OCI-LY7 (cell line): ENCODE results near the gene ACAP1. TPM values are rescaled to one million over a fixed set of nuclear protein-coding genes. Genes with fewer than 3 reads are reported as not detected.

ENCODE experiments used
- BruUV-seq: library from RNA; stranded (reverse); fragments of 400-500 nt; replicated peaks from 2 replicates; lab custom pipeline; 2021; lab: Mats Ljungman, UMichigan
- CTCF ChIA-PET: fragments of 300-600 bp; sonication (Branson Sonifier 250); formaldehyde crosslinking; loops from one replicate; lab custom pipeline; 2022; ENCODE audit warnings: antibody characterized with exemption; ENCODE audit not compliant: unreplicated experiment; lab: Charles Lee
- POLR2A ChIA-PET: fragments of 300-600 bp; sonication (Branson Sonifier 250); formaldehyde crosslinking; loops from one replicate; lab custom pipeline; 2022; ENCODE audit warnings: antibody characterized with exemption; lab: Charles Lee
- DNase-seq: peaks from one replicate; pipeline ENCODE4 v3.0.0-alpha.2; 2015; ENCODE audit warnings: low spot score
- H2AFZ ChIP-seq: fragments of 200-600 bp; sonication (generic), shearing (Covaris generic); 2 replicates; pipeline ENCODE4 v1.6.1; 2014; ENCODE audit warnings: mild to moderate bottlenecking, antibody characterized with exemption, low read length, moderate library complexity
- H3K27ac ChIP-seq: fragments of 200-600 bp; sonication (generic); 2 replicates; pipeline ENCODE4 v1.5.1; 2014; ENCODE audit warnings: mixed run types, low read depth, mild to moderate bottlenecking, moderate library complexity, low read length, inconsistent platforms; ENCODE audit not compliant: poor library complexity, severe bottlenecking
- H3K36me3 ChIP-seq: fragments of 200-600 bp; sonication (generic); 2 replicates; pipeline ENCODE4 v1.6.1; 2014; ENCODE audit warnings: mild to moderate bottlenecking, antibody characterized with exemption, low read length, moderate library complexity, mixed read lengths; ENCODE audit not compliant: insufficient read depth
- H3K4me1 ChIP-seq: fragments of 200-600 bp; sonication (generic); 2 replicates; pipeline ENCODE4 v1.5.1; 2014; ENCODE audit warnings: mild to moderate bottlenecking, low read length; ENCODE audit not compliant: insufficient read depth, poor library complexity, severe bottlenecking
- H3K4me2 ChIP-seq: fragments of 200-600 bp; sonication (generic); 2 replicates; pipeline ENCODE4 v1.6.1; 2014; ENCODE audit warnings: mild to moderate bottlenecking, low read length
- H3K4me3 ChIP-seq: fragments of 200-600 bp; sonication (generic); 2 replicates; pipeline ENCODE4 v1.5.1; 2014; ENCODE audit warnings: mild to moderate bottlenecking, low read depth, low read length; ENCODE audit not compliant: poor library complexity, severe bottlenecking
- H3K79me2 ChIP-seq: fragments of 200-600 bp; sonication (generic); 2 replicates; pipeline ENCODE4 v1.6.1; 2016; ENCODE audit warnings: low read depth, mild to moderate bottlenecking, low read length, moderate library complexity, mixed read lengths; ENCODE audit not compliant: insufficient read depth
- H3K9me2 ChIP-seq: fragments of 200-600 bp; sonication (generic); 2 replicates; pipeline ENCODE4 v1.6.1; 2016; ENCODE audit warnings: mild to moderate bottlenecking, low read length, mixed read lengths; ENCODE audit not compliant: insufficient read depth
- H3K9me3 ChIP-seq: fragments of 200-600 bp; sonication (generic); 2 replicates; pipeline ENCODE4 v1.6.1; 2014; ENCODE audit warnings: mild to moderate bottlenecking, mixed run types, low read length, mixed read lengths
- H4K20me1 ChIP-seq: fragments of 200-600 bp; sonication (generic); 2 replicates; pipeline ENCODE4 v1.6.1; 2014; ENCODE audit warnings: mild to moderate bottlenecking, antibody characterized with exemption, low read length, moderate library complexity, mixed read lengths; ENCODE audit not compliant: insufficient read depth
- EZH2phosphoT487 ChIP-seq: fragments of 200-600 bp; sonication (generic); IDR thresholded peaks from 2 replicates; pipeline ENCODE4 v1.6.1; 2018; ENCODE audit warnings: low read depth, borderline replicate concordance, mild to moderate bottlenecking, mixed run types, antibody characterized with exemption, low read length, moderate library complexity, mixed read lengths
- intact Hi-C: fragments of 100-400 bp; cut with micrococcal nuclease; formaldehyde crosslinking; loops from one replicate; pipeline ENCODE4 v1.10.0; 2022; ENCODE audit not compliant: unreplicated experiment
- total RNA-seq, 2 experiments: library from RNA; depleted of rRNA in 1 of 2; stranded (reverse); fragments of >200 nt in 1 of 2; shearing (Covaris generic) in 1 of 2; gene quantifications; 2 replicates each; pipeline ENCODE4 v1.2.3, GENCODE V29; 2014 to 2022
- TF ChIP-seq, protein P1 (sequence below): fragments of 200-600 bp; sonication (generic); conservative IDR thresholded peaks from 2 replicates; pipeline ENCODE4 v1.5.1; 2014; ENCODE audit warnings: mild to moderate bottlenecking, antibody characterized with exemption, low read length, moderate library complexity, mixed read lengths

The ACAP1 gene
- total RNA-seq, 2 experiments from 2014 or later = 117 to 259 TPM

DNA sequence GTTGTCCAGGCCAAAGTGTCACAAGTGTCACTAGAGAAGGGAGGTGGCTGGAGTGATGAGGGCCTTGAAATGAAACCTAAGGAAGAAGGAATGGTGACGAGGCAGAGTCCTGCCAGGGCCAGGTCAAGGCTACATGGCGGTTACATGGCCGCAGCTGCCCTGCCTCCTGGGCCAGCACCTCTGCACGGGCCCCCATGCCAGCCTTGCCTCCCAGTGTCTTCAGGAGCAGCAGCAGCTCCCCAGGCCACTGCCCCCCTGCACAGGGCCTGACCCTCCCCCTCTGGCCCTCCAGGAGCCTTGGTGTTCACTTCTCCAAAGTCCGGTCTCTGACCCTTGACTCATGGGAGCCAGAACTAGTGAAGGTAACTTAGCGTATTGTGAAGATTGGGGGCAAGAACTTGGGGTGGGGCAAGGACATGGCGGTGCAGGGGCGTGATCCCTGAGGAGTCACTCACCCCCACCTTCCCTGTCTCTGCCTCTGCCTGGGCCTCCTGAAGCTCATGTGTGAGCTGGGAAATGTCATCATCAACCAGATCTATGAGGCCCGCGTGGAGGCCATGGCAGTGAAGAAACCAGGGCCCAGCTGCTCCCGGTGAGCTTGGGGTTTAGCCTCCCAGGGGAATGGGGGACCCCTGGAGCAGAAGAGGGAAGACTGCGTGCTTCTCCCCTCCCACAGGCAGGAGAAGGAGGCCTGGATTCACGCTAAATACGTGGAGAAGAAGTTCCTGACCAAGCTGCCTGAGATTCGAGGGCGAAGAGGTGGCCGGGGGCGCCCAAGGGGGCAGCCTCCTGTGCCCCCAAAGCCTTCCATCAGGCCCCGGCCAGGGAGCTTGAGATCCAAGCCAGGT is 11.5 kb downstream of the ACAP1 start:
- DNase-seq = no peak
- ChIA-PET POLR2A (interaction anchor here (1.2 to 1.9 kb wide), 2 partner anchors 11 to 43 kb away, joined by 3 to 7 read pairs; partner anchors contain the start of gene ACAP1), CTCF (no interaction called here)
- Histone ChIP-seq H3K36me3 (peaks cover 56% of the 10 kb centered on the region), H3K9me3 (no peaks in the 10 kb centered on the region), H3K4me2 (no peak overlapping the region), H3K4me3 (no peak overlapping the region), H2AFZ (no peak overlapping the region), H3K27ac (no peak overlapping the region), H4K20me1 (no peaks in the 10 kb centered on the region), H3K9me2 (no peaks in the 10 kb centered on the region), H3K79me2 (no peaks in the 10 kb centered on the region), H3K4me1 (peaks cover 31% of the 10 kb centered on the region)
- no TSS peak for BruUV-seq
- no peak for TF ChIP-seq EZH2phosphoT487
- TF ChIP-seq, protein P1, sequence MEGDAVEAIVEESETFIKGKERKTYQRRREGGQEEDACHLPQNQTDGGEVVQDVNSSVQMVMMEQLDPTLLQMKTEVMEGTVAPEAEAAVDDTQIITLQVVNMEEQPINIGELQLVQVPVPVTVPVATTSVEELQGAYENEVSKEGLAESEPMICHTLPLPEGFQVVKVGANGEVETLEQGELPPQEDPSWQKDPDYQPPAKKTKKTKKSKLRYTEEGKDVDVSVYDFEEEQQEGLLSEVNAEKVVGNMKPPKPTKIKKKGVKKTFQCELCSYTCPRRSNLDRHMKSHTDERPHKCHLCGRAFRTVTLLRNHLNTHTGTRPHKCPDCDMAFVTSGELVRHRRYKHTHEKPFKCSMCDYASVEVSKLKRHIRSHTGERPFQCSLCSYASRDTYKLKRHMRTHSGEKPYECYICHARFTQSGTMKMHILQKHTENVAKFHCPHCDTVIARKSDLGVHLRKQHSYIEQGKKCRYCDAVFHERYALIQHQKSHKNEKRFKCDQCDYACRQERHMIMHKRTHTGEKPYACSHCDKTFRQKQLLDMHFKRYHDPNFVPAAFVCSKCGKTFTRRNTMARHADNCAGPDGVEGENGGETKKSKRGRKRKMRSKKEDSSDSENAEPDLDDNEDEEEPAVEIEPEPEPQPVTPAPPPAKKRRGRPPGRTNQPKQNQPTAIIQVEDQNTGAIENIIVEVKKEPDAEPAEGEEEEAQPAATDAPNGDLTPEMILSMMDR = no peak
- intact Hi-C loops = no loop called here

DNA sequence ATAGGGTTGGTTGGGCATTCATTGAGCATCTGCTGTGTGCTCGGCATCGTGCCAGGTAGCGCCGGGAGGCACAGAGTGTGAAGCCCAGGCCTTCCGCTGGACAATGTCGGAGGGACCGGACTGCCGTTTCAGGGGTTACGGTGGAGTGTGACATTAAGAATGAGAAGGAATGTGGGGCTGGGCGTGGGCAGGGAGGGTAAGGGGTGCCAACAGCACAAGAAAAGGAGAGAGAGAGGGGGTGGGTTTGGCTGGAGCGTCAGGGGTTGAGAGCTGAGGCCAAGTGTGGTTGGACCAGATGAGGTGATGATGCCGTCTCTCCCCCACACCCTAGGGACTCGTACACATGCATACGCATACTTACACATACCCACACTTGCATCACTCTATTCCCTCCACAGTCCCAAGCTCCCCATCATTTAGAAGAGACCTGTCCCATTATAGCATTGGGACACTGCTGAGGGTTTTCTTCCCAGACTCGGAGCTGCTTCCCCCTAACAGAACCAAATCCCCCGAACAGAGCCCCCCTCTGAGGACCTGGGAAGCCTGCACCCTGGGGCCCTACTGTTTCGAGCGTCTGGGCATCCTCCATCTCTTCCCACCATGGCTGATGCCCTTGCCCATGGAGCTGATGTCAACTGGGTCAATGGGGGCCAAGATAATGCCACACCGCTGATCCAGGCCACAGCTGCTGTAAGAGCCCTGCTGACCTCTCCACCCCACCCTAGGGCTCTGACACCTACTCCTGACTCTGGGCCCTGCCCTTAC is 12.3 kb downstream of the ACAP1 start:
- H2AFZ ChIP-seq = no peak overlapping the region
- H3K4me2 ChIP-seq = no peak overlapping the region
- H3K4me3 ChIP-seq = no peak overlapping the region
- peaks cover 49% of the 10 kb centered on the region for H3K36me3 ChIP-seq
- H3K79me2 ChIP-seq = no peaks in the 10 kb centered on the region
- TF ChIP-seq EZH2phosphoT487 = no peak
- TF ChIP-seq, protein P1 = no peak
- H3K9me3 ChIP-seq = no peaks in the 10 kb centered on the region
- peaks cover 31% of the 10 kb centered on the region for H3K4me1 ChIP-seq
- intact Hi-C loops = no loop called here
- ChIA-PET POLR2A (interaction anchor here (0.6 to 1.9 kb wide), 4 partner anchors 12 to 75 kb away, joined by 3 to 7 read pairs (median 4); partner anchors contain the start of genes ACAP1 and NEURL4), CTCF (no interaction called here)
- H3K27ac ChIP-seq = no peak overlapping the region
- H4K20me1 ChIP-seq = no peaks in the 10 kb centered on the region
- DNase-seq = no peak
- H3K9me2 ChIP-seq = no peaks in the 10 kb centered on the region
- BruUV-seq = no TSS peak
